KMS-11 (cell line): ENCODE results near the gene PIK3CD.

ENCODE experiments used
- H2AFZ ChIP-seq: fragments of 200-600 bp; sonication (generic); 2 replicates; pipeline ENCODE4 v1.6.1; 2016; ENCODE audit warnings: antibody characterized with exemption, mixed run types, low read depth
- H3K27ac ChIP-seq: fragments of 200-600 bp; sonication (generic); 2 replicates; pipeline ENCODE4 v1.6.1; 2016; ENCODE audit warnings: mild to moderate bottlenecking, mixed run types
- H3K27me3 ChIP-seq: fragments of 200-600 bp; sonication (generic); 2 replicates; pipeline ENCODE4 v1.6.1; 2017; ENCODE audit warnings: mild to moderate bottlenecking, low read depth, mixed run types, moderate library complexity; ENCODE audit not compliant: insufficient read depth
- H3K36me3 ChIP-seq: fragments of 200-600 bp; sonication (generic); 2 replicates; pipeline ENCODE4 v1.6.1; 2017; ENCODE audit warnings: mild to moderate bottlenecking, mixed run types; ENCODE audit not compliant: insufficient read depth
- H3K4me1 ChIP-seq: fragments of 200-600 bp; sonication (generic); 2 replicates; pipeline ENCODE4 v1.6.1; 2016; ENCODE audit warnings: mild to moderate bottlenecking, low read depth, mixed run types; ENCODE audit not compliant: poor library complexity, severe bottlenecking
- H3K4me2 ChIP-seq: fragments of 200-600 bp; sonication (generic); 2 replicates; pipeline ENCODE4 v1.7.0; 2016; ENCODE audit warnings: mild to moderate bottlenecking, mixed run types
- H3K4me3 ChIP-seq: fragments of 200-600 bp; sonication (generic); IDR thresholded peaks from 2 replicates; pipeline ENCODE4 v1.6.1; 2017; ENCODE audit warnings: low read depth, low read length, mixed read lengths; ENCODE audit not compliant: insufficient read depth
- H3K79me2 ChIP-seq: fragments of 200-600 bp; sonication (generic); 2 replicates; pipeline ENCODE4 v1.6.1; 2016; ENCODE audit warnings: low read depth, mixed run types; ENCODE audit not compliant: insufficient read depth
- H3K9ac ChIP-seq: fragments of 200-600 bp; sonication (generic); 2 replicates; pipeline ENCODE4 v1.6.1; 2016; ENCODE audit warnings: mild to moderate bottlenecking, mixed run types
- H4K20me1 ChIP-seq: fragments of 200-600 bp; sonication (generic); 2 replicates; pipeline ENCODE4 v1.6.1; 2016; ENCODE audit warnings: mild to moderate bottlenecking, mixed run types; ENCODE audit not compliant: insufficient read depth
- TF ChIP-seq, protein P1 (sequence below): fragments of 200-600 bp; sonication (generic); conservative IDR thresholded peaks from 2 replicates; pipeline ENCODE4 v1.6.1; 2017; ENCODE audit warnings: low read depth, mild to moderate bottlenecking, antibody characterized with exemption, low read length, moderate library complexity, mixed read lengths

The PIK3CD gene

DNA sequence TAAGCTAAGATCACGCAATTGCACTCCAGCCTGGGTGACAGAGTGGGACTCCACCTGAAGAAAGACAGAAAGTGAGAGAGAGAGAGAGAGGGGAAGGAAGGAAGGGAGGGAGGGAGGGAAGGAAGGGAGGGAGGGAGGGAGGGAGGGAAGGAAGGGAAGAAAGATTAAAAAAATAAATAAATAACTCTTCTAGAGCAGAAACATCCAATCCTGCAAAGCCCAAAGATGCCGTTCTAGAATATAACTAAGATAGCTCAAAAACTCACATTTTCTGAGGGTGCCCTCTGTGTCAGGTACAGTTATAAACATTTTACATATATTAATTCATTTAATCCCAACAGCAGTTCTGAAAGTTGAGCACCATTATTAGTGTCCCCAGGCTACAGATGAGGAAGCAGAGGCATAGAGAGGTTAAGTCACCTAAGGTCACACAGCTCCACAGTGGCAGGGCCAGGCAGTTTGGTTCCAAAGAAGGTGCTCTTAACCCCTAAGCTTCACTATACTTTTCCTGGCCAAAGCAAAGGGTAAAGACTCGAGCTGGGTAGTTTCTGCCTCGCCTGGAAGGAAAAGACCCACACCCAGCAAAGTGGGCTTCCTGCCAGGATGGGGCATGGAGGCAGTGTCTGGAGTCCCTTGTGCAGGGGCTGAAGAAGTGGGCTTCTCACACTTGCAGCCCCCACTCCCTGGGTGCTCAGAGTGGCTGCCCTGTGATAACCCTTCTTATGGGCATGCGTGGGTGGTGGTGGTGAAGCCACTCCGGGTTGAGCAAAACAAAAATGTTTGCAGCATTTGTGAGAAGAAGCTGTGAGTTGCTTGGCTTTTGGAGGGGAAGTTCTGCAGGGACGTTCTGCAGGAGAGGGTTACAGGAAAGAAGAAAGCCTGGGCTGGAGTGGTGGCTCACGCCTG is 7.9 kb upstream of the PIK3CD start:
- no peak overlapping the region for H3K9ac ChIP-seq
- H2AFZ ChIP-seq, result no peak overlapping the region
- H4K20me1 ChIP-seq, result no peaks in the 10 kb centered on the region
- TF ChIP-seq, protein P1, sequence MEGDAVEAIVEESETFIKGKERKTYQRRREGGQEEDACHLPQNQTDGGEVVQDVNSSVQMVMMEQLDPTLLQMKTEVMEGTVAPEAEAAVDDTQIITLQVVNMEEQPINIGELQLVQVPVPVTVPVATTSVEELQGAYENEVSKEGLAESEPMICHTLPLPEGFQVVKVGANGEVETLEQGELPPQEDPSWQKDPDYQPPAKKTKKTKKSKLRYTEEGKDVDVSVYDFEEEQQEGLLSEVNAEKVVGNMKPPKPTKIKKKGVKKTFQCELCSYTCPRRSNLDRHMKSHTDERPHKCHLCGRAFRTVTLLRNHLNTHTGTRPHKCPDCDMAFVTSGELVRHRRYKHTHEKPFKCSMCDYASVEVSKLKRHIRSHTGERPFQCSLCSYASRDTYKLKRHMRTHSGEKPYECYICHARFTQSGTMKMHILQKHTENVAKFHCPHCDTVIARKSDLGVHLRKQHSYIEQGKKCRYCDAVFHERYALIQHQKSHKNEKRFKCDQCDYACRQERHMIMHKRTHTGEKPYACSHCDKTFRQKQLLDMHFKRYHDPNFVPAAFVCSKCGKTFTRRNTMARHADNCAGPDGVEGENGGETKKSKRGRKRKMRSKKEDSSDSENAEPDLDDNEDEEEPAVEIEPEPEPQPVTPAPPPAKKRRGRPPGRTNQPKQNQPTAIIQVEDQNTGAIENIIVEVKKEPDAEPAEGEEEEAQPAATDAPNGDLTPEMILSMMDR, result no peak
- H3K27ac ChIP-seq, result no peak overlapping the region
- no peaks in the 10 kb centered on the region for H3K36me3 ChIP-seq
- no peak overlapping the region for H3K4me2 ChIP-seq
- H3K79me2 ChIP-seq, result no peaks in the 10 kb centered on the region
- H3K4me3 ChIP-seq, result no peak overlapping the region
- peaks cover 14% of the 10 kb centered on the region for H3K27me3 ChIP-seq
- peaks cover 9% of the 10 kb centered on the region for H3K4me1 ChIP-seq

DNA sequence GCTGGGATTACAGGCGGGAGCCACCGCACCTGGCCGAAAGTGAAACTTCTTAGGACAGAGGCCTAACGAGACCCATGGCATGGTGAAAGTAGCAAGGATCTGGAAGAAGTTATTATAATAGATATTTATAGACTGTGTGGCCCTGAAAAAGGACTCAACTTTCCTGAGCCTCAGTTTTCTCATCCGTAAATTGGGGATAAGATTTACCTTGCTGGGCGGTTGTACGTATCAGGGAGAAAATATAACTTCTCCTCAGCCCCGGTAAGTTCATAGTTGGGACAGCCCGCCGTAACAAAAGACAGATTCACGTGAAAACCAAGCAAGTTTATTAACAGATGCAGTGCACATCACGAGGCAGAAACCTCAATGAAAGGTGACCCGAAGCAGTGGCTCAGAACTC is 5.5 kb upstream of the PIK3CD start:
- H3K4me1 ChIP-seq, result peaks cover 9% of the 10 kb centered on the region
- H3K79me2 ChIP-seq, result no peaks in the 10 kb centered on the region
- no peak overlapping the region for H3K4me3 ChIP-seq
- no peak overlapping the region for H2AFZ ChIP-seq
- no peak overlapping the region for H3K9ac ChIP-seq
- H3K27me3 ChIP-seq, result peaks cover 7% of the 10 kb centered on the region; the same call in 1 of the 2 replicates
- H3K27ac ChIP-seq, result no peak overlapping the region
- H3K36me3 ChIP-seq, result no peaks in the 10 kb centered on the region
- TF ChIP-seq, protein P1, result no peak
- H4K20me1 ChIP-seq, result no peaks in the 10 kb centered on the region
- no peak overlapping the region for H3K4me2 ChIP-seq

DNA sequence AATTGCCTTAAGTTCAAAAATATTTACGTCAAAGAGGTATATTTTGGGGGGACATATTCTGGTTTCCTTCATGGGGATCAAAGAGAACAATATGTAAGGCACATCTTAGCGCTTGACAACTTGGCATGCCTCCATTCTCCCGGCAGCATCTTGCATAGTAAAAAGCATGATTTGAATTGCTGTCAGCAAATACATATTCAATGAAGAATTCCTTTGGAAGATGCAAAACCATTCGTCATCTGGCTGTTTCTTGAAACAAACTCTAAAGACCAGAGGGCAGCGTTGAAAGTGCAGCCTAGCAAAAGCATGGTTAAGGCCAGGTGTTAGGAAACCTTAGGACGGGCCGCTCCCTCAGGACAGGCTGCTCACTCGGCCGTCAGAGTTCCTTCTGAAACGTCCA is 3.4 kb upstream of the PIK3CD start:
- TF ChIP-seq, protein P1, result no peak
- Histone ChIP-seq H4K20me1 (no peaks in the 10 kb centered on the region), H3K4me3 (no peak overlapping the region), H3K27ac (no peak overlapping the region), H3K9ac (no peak overlapping the region), H3K4me2 (no peak overlapping the region), H2AFZ (no peak overlapping the region), H3K79me2 (no peaks in the 10 kb centered on the region), H3K4me1 (peaks cover 9% of the 10 kb centered on the region), H3K36me3 (no peaks in the 10 kb centered on the region), H3K27me3 (peaks cover 25% of the 10 kb centered on the region; the same call in 1 of the 2 replicates)

DNA sequence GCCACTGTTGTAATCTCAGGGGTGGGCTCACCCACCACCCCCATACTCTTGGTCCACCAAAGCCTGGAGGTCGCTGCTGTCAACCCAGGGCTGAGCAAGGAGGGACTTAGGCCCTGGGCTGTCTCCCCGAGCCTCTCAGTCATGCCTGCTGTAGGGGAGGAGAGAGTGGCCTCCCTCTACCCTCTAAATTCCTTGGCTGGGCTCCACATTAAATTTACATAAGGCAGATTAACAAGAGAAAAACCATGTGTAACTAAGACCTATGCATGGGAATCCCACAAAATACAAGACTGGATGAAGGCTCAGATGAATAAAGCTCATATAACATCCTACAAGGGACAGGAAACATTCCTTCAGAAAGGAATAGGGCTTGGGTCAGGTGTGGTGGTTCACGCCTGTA is 1.8 kb upstream of the PIK3CD start:
- H3K4me2 ChIP-seq, result no peak overlapping the region
- peaks cover 31% of the 10 kb centered on the region; the same call in 1 of the 2 replicates for H3K27me3 ChIP-seq
- no peak overlapping the region for H2AFZ ChIP-seq
- TF ChIP-seq, protein P1, result no peak
- H3K9ac ChIP-seq, result no peak overlapping the region
- H4K20me1 ChIP-seq, result no peaks in the 10 kb centered on the region
- no peak overlapping the region for H3K27ac ChIP-seq
- H3K79me2 ChIP-seq, result no peaks in the 10 kb centered on the region
- H3K4me1 ChIP-seq, result peaks cover 15% of the 10 kb centered on the region
- no peak overlapping the region for H3K4me3 ChIP-seq
- H3K36me3 ChIP-seq, result no peaks in the 10 kb centered on the region
